NCI-H226 (cell line): ENCODE measurements around the gene GABRD.
A peak's percentile ranks its signal among the peaks of the same experiment; 100 is the strongest.

Experiments used
- DNase-seq: peaks from one replicate; pipeline ENCODE4 v3.0.0-alpha.2; 2015

The GABRD gene

GRCh38 chr1:2041305-2041704, 22.2 kb downstream of the GABRD start:
- no peak for DNase-seq

GRCh38 chr1:2041887-2042286, 22.7 kb downstream of the GABRD start:
- no peak for DNase-seq

GRCh38 chr1:2042830-2043773, 24.0 kb downstream of the GABRD start:
- DNase-seq, result no peak

- DNase-seq, result no peak
These were observed 24.7 kb downstream of the GABRD start for GRCh38 chr1:2043886-2044285.

GRCh38 chr1:2044510-2045319, 25.6 kb downstream of the GABRD start:
- DNase-seq, result peak; percentile 43

- DNase-seq, result no peak
These were observed 26.5 kb downstream of the GABRD start for GRCh38 chr1:2045468-2046173.

GRCh38 chr1:2046174-2046917, 27.2 kb downstream of the GABRD start:
- DNase-seq, result peak; percentile 5

GRCh38 chr1:2046953-2047748, 28.0 kb downstream of the GABRD start:
- no peak for DNase-seq

GRCh38 chr1:2047749-2048729, 28.9 kb downstream of the GABRD start:
- DNase-seq, result no peak

- peak; percentile 39 for DNase-seq
These were observed 30.1 kb downstream of the GABRD start for GRCh38 chr1:2049225-2049717.

GRCh38 chr1:2049718-2050431, 30.7 kb downstream of the GABRD start, which contains the start of gene PRKCZ:
PRKCZ (plus strand) TSS chr1:2050411; CDS start chr1:2050631, 220 bp downstream.
- peak; percentile 91 for DNase-seq

GRCh38 chr1:2050461-2050792, 31.3 kb downstream of the GABRD start:
- DNase-seq, result peak; percentile 27

GRCh38 chr1:2050793-2051682, 31.9 kb downstream of the GABRD start:
- no peak for DNase-seq

GRCh38 chr1:2052054-2052679, 33.0 kb downstream of the GABRD start:
- DNase-seq, result no peak

- no peak for DNase-seq
These were observed 33.6 kb downstream of the GABRD start for GRCh38 chr1:2052756-2053155.

- DNase-seq, result no peak
These were observed 34.1 kb downstream of the GABRD start for GRCh38 chr1:2053217-2053616.

GRCh38 chr1:2053784-2054376, 34.7 kb downstream of the GABRD start:
- DNase-seq, result no peak
